K562 (cell line): Measurements from ENCODE around the gene NFE2. TPM values are rescaled to one million over a fixed set of nuclear protein-coding genes. Genes with fewer than 3 reads are reported as not detected.
"Not testable (repeated sequence)": the region's sequence is repeated elsewhere in the genome, so short reads cannot be mapped to it uniquely, and the experiment has no call there.

Experiments used
- BRD4 ChIP-seq: fragments of 200-600 bp; sonication (generic); IDR thresholded peaks from 2 replicates; pipeline ENCODE4 v1.6.1; 2017; ENCODE audit warnings: inconsistent platforms
- CHD1 ChIP-seq: fragments of 200-600 bp; sonication (generic); IDR thresholded peaks from one replicate; pipeline ENCODE4 v1.6.1; 2012; ENCODE audit warnings: mild to moderate bottlenecking, moderate library complexity, low read length, inconsistent platforms
- CREB3 ChIP-seq: fragments of 450-650 bp; conservative IDR thresholded peaks from 2 replicates; pipeline ENCODE4 v1.6.1; 2016; ENCODE audit warnings: missing genetic modification characterization, low read depth, mild to moderate bottlenecking, missing compliant biosample characterization, moderate library complexity
- FOXA3 ChIP-seq, 2 experiments: fragments of 450-650 bp in 1 of 2; sonication (generic) in 1 of 2; formaldehyde crosslinking; IDR thresholded peaks in 1 of 2; conservative IDR thresholded peaks in 1 of 2; 2 replicates each; pipeline versions ENCODE4 v1.4.0 to v1.8.0; 2020 to 2022; ENCODE audit warnings: mild to moderate bottlenecking in 2 of 2, missing genetic modification reagents in 1 of 2
- HLTF ChIP-seq: fragments of 450-650 bp; IDR thresholded peaks from 2 replicates; pipeline ENCODE4 v1.6.1; 2016
- L3MBTL2 ChIP-seq: fragments of 450-650 bp; IDR thresholded peaks from 2 replicates; pipeline ENCODE4 v1.6.1; 2016; ENCODE audit warnings: mild to moderate bottlenecking, moderate library complexity
- LARP7 ChIP-seq: fragments of 450-650 bp; IDR thresholded peaks from 2 replicates; pipeline ENCODE4 v1.6.1; 2016
- MIER1 ChIP-seq: fragments of 450-650 bp; IDR thresholded peaks from 2 replicates; pipeline ENCODE4 v1.6.1; 2016; ENCODE audit warnings: antibody characterized with exemption, mild to moderate bottlenecking, low read depth
- MLLT1 ChIP-seq, 2 experiments: fragments of 450-650 bp; IDR thresholded peaks; 2 replicates each; pipeline ENCODE4 v1.6.1; 2016
- MYC ChIP-seq, 2 experiments: fragments of 250-450 bp in 1 of 2; sonication (Bioruptor Pico) in 1 of 2; IDR thresholded peaks; 2 replicates each; pipeline versions ENCODE4 v1.5.1 to v1.6.1; 2012 to 2021; ENCODE audit warnings: low read depth in 2 of 2, borderline replicate concordance in 1 of 2, improper control_type of control experiment in 1 of 2, low read length in 1 of 2, mild to moderate bottlenecking in 1 of 2, moderate library complexity in 1 of 2
- NFRKB ChIP-seq: fragments of 450-650 bp; IDR thresholded peaks from 2 replicates; pipeline ENCODE4 v1.6.1; 2016; ENCODE audit warnings: low read depth
- NKRF ChIP-seq: fragments of 450-650 bp; IDR thresholded peaks from 2 replicates; pipeline ENCODE4 v1.6.1; 2016; ENCODE audit warnings: borderline replicate concordance
- POLR2A ChIP-seq: fragments of 450-650 bp; conservative IDR thresholded peaks from 2 replicates; pipeline ENCODE4 v1.6.1; 2016
- SIN3A ChIP-seq, 2 experiments: fragments of 150-350 bp in 1 of 2; IDR thresholded peaks; 2 replicates each; pipeline ENCODE4 v1.6.1; 2011 to 2016; ENCODE audit warnings: borderline replicate concordance in 2 of 2, low read depth in 2 of 2, low read length in 2 of 2, mild to moderate bottlenecking in 2 of 2, moderate library complexity in 2 of 2; ENCODE audit not compliant: control insufficient read depth in 1 of 2
- THRAP3 ChIP-seq: fragments of 450-650 bp; IDR thresholded peaks from 2 replicates; pipeline ENCODE4 v1.6.1; 2016; ENCODE audit warnings: mild to moderate bottlenecking, inconsistent platforms, borderline replicate concordance
- TRIM25 ChIP-seq: fragments of 450-650 bp; IDR thresholded peaks from 2 replicates; pipeline ENCODE4 v1.7.0; 2016; ENCODE audit warnings: borderline replicate concordance
- ZC3H8 ChIP-seq: fragments of 450-650 bp; IDR thresholded peaks from 2 replicates; pipeline ENCODE4 v1.6.1; 2017
- ZFX ChIP-seq: sonication (generic); formaldehyde crosslinking; IDR thresholded peaks from 2 replicates; pipeline ENCODE4 v1.8.0; 2022; ENCODE audit warnings: mild to moderate bottlenecking, missing genetic modification reagents, moderate library complexity
- ZNF395 ChIP-seq: fragments of 200-800 bp; sonication (Bioruptor generic); IDR thresholded peaks from 2 replicates; pipeline ENCODE4 v1.6.1; 2017; ENCODE audit warnings: missing genetic modification characterization, missing compliant biosample characterization
- polyA plus RNA-seq, 8 experiments: library from polyadenylated mRNA; depleted of rRNA in 4 of 8; stranded (reverse) in 5 of 8; unstranded in 3 of 8; fragments of >200 nt; fragmentation: Nextera tagmentation in 2 of 8; fragmentation: Illumina TruSeq in 1 of 8; extraction: Ambion mirVana in 2 of 8; extraction: Trizol in 1 of 8; gene quantifications; 2 replicates each; pipeline versions ENCODE4 v1.2.1 to v1.2.3, GENCODE V29; 2011 to 2014; ENCODE audit warnings: inconsistent platforms in 1 of 8, missing spikeins in 1 of 8
- total RNA-seq, 7 experiments: library from RNA; depleted of rRNA in 6 of 7; stranded (reverse); fragments of >200 nt in 6 of 7; fragmentation: Illumina TruSeq in 2 of 7; extraction: Trizol in 2 of 7; gene quantifications; 2 replicates each; pipeline versions ENCODE4 v1.2.1 to v1.2.3, GENCODE V29; 2011 to 2021; ENCODE audit warnings: low replicate concordance in 1 of 7

The NFE2 gene
- total and polyA plus RNA-seq, 9 of the 15 experiments (the other 6 are each of a cell fraction or from before 2014, with no cell fraction given), result 12.3 to 282 (median 208) TPM

GRCh38 chr12:54325442-54326109 is 24.8 kb upstream of the NFE2 start (continued):
- TF ChIP-seq SIN3A (IDR thresholded peaks at IDR 0.05; ENCODE audit: borderline replicate concordance in 2 of 2, control insufficient read depth in 1 of 2, low read depth in 2 of 2, low read length in 2 of 2) (0 out of 4 replicates have a peak, but pooled peaks of 1 of the 2 experiments have one; percentile 14), THRAP3 (0 out of 2 replicates have a peak, but pooled peaks have one; percentile 79), ZNF395 (CRISPR knock-in tag) (peak; percentile 78; the same call in 1 of the 2 replicates), NKRF (peak; percentile 49; the same call in 1 of the 2 replicates), MIER1 (0 out of 2 replicates have a peak, but pooled peaks have one; percentile 22), MYC (IDR thresholded peaks at IDR 0.05; ENCODE audit: low read depth, low read length) (peak; percentile 75), BRD4 (0 out of 2 replicates have a peak, but pooled peaks have one; percentile 4), NFRKB (peak; percentile 97; the same call in 1 of the 2 replicates), TRIM25 (0 out of 2 replicates have a peak, but pooled peaks have one; percentile 20), HLTF (peak; percentile 62; the same call in 1 of the 2 replicates), LARP7 (peak; percentile 70; the same call in 1 of the 2 replicates), MLLT1 (IDR thresholded peaks at IDR 0.05) (peak; percentile 16 to 56; a peak in 2 of 4 replicates), POLR2A (peak; percentile 48; the same call in 1 of the 2 replicates), CREB3 (tag) (peak; percentile 70; the same call in 1 of the 2 replicates), L3MBTL2 (peak; percentile 27; the same call in 1 of the 2 replicates), FOXA3 (CRISPR knock-in tag; conservative IDR thresholded peaks at IDR 0.05 in 1 of 2, IDR thresholded peaks at IDR 0.05 in 1 of 2) (0 out of 4 replicates have a peak, but pooled peaks of 1 of the 2 experiments have one; percentile 23), ZC3H8 (0 out of 2 replicates have a peak, but pooled peaks have one; percentile 6), ZFX (CRISPR knock-in tag) (peak; percentile 55; the same call in 1 of the 2 replicates), CHD1 (peak; percentile 80)
- TF ChIP-seq MYC (CRISPR knock-in tag; IDR thresholded peaks at IDR 0.05; ENCODE audit: borderline replicate concordance, low read depth), result not testable (repeated sequence)
